Lower lobe of right lung (tissue), 2 donors: ENCODE data around the gene CTTNBP2NL. TPM values are rescaled to one million over a fixed set of nuclear protein-coding genes. Genes with fewer than 3 reads are reported as not detected.

ENCODE experiments used
- ATAC-seq, 2 donors: fragments of 200-7000 bp; cut with Tn5 transposase; one replicate each; pipeline ENCODE4 v1.9.1; 2020 to 2022; ENCODE audit warnings: mild to moderate bottlenecking in 2 of 2, moderate library complexity in 2 of 2
- DNase-seq: peaks from one replicate; pipeline ENCODE4 v3.0.0-alpha.2; 2020
- H3K27ac ChIP-seq: fragments of 200-600 bp; one replicate; pipeline ENCODE4 v1.8.0; 2022
- H3K27me3 ChIP-seq: fragments of 200-600 bp; one replicate; pipeline ENCODE4 v1.8.0; 2022; ENCODE audit warnings: low read depth
- H3K36me3 ChIP-seq: fragments of 200-600 bp; one replicate; pipeline ENCODE4 v1.8.0; 2022; ENCODE audit warnings: mild to moderate bottlenecking
- H3K4me1 ChIP-seq: fragments of 200-600 bp; one replicate; pipeline ENCODE4 v1.8.0; 2022
- H3K4me3 ChIP-seq: fragments of 200-600 bp; one replicate; pipeline ENCODE4 v1.8.0; 2022; ENCODE audit warnings: mild to moderate bottlenecking
- H3K9me3 ChIP-seq: fragments of 200-600 bp; one replicate; pipeline ENCODE4 v1.8.0; 2022
- intact Hi-C: fragments of 100-400 bp; cut with DNase I; formaldehyde crosslinking; loops from one replicate; pipeline ENCODE4 v1.11.0; 2022
- total RNA-seq: library from RNA; stranded (reverse); fragmentation: NEBNext Ultra II Directional; extraction: Animal tissue kit (Norgen Biotek cat#: 25700); gene quantifications from one replicate; pipeline ENCODE4 v1.2.1, GENCODE V29; 2021
- TF ChIP-seq, protein P1 (sequence below): fragments of 200-600 bp; IDR thresholded peaks from one replicate; pipeline ENCODE4 v1.8.0; 2022; ENCODE audit warnings: antibody characterized with exemption, mild to moderate bottlenecking
- donor health status: DM: no; HTN: yes; CAD: no; lungs with severe emphysema.

The CTTNBP2NL gene
- total RNA-seq, 1 donor from 2014 or later, result 56.3 TPM

GRCh38 chr1:112370996-112371395, 25.0 kb upstream of the CTTNBP2NL start:
- Histone ChIP-seq H3K27me3 (peaks cover 2% of the 10 kb centered on the region), H3K9me3 (no peaks in the 10 kb centered on the region), H3K36me3 (no peaks in the 10 kb centered on the region), H3K27ac (no peak overlapping the region), H3K4me3 (no peak overlapping the region), H3K4me1 (peaks cover 4% of the 10 kb centered on the region)
- ATAC-seq, result no peak
- TF ChIP-seq, protein P1, sequence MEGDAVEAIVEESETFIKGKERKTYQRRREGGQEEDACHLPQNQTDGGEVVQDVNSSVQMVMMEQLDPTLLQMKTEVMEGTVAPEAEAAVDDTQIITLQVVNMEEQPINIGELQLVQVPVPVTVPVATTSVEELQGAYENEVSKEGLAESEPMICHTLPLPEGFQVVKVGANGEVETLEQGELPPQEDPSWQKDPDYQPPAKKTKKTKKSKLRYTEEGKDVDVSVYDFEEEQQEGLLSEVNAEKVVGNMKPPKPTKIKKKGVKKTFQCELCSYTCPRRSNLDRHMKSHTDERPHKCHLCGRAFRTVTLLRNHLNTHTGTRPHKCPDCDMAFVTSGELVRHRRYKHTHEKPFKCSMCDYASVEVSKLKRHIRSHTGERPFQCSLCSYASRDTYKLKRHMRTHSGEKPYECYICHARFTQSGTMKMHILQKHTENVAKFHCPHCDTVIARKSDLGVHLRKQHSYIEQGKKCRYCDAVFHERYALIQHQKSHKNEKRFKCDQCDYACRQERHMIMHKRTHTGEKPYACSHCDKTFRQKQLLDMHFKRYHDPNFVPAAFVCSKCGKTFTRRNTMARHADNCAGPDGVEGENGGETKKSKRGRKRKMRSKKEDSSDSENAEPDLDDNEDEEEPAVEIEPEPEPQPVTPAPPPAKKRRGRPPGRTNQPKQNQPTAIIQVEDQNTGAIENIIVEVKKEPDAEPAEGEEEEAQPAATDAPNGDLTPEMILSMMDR, result no peak
- intact Hi-C loops, result no loop called here
- DNase-seq, result no peak

DNA sequence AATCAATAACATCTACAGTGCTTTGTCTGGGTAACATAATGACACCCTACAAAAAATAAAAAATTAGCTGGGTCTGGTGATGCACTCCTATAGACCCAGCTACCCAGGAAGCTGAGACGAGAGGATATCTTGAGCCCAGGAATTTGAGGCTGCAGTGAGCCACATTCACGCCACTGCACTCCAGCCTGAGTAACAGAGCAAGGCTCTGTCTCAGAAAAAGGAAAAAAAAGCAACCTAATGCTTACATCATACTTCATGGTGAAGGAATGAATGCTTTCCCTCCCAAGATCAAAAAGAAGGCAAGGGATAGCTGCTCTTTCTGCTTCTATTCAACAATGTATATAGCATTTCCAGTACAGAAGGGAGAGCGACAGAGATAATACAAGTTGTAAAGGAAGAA, 24.2 kb upstream of the CTTNBP2NL start:
- Histone ChIP-seq H3K9me3 (no peaks in the 10 kb centered on the region), H3K4me3 (no peak overlapping the region), H3K27me3 (peaks cover 2% of the 10 kb centered on the region), H3K36me3 (no peaks in the 10 kb centered on the region), H3K27ac (no peak overlapping the region), H3K4me1 (peaks cover 4% of the 10 kb centered on the region)
- TF ChIP-seq, protein P1, result no peak
- intact Hi-C loops, result no loop called here
- DNase-seq (no peak), ATAC-seq (no peak)

DNA sequence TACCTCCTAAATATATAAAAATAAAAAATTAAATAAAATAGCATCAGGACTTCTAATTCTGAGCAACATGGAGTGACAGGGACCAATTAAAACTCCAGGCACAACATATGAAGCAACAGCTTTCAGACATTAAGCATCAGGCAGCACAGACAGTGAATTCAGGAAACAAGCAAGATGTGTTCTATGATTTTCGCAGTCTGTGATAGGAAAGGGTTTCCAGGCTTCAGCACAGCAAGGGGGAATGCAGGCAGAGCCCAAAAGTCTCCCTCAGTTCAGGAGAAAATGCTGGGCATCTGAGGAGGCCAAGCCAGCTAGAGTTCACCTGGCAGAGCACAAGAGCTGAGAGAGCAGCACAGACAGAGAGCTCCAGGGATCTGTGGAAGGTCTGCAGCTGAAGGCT, 22.2 kb upstream of the CTTNBP2NL start:
- DNase-seq (no peak), ATAC-seq (no peak)
- no peaks in the 10 kb centered on the region for H3K9me3 ChIP-seq
- H3K4me3 ChIP-seq, result no peak overlapping the region
- H3K36me3 ChIP-seq, result no peaks in the 10 kb centered on the region
- intact Hi-C loops, result no loop called here
- H3K27ac ChIP-seq, result no peak overlapping the region
- peaks cover 4% of the 10 kb centered on the region for H3K4me1 ChIP-seq
- TF ChIP-seq, protein P1, result no peak
- H3K27me3 ChIP-seq, result peaks cover 1% of the 10 kb centered on the region

DNA sequence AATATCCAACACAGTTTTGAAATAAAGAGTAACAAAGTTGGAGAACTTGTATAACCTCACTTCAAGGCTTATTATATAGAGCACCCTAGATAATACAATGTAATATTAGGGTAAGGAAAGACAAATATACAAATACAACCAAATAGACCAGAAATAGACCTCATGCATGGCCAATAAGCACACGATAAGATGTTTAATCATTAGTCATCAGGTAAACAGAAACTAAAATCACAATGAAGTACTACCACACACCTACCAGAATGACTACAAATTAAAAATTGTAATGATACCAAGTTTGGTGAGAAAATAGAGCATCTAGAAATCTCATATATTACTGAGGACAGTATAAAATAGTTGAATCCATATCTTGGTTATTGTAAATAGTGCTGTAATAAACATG, 20.3 kb upstream of the CTTNBP2NL start:
- H3K9me3 ChIP-seq, result no peaks in the 10 kb centered on the region
- no peaks in the 10 kb centered on the region for H3K36me3 ChIP-seq
- no peak overlapping the region for H3K27ac ChIP-seq
- DNase-seq (no peak), ATAC-seq (no peak)
- TF ChIP-seq, protein P1, result no peak
- H3K4me3 ChIP-seq, result no peak overlapping the region
- H3K4me1 ChIP-seq, result no peaks in the 10 kb centered on the region
- intact Hi-C loops, result no loop called here
- H3K27me3 ChIP-seq, result peaks cover 2% of the 10 kb centered on the region

DNA sequence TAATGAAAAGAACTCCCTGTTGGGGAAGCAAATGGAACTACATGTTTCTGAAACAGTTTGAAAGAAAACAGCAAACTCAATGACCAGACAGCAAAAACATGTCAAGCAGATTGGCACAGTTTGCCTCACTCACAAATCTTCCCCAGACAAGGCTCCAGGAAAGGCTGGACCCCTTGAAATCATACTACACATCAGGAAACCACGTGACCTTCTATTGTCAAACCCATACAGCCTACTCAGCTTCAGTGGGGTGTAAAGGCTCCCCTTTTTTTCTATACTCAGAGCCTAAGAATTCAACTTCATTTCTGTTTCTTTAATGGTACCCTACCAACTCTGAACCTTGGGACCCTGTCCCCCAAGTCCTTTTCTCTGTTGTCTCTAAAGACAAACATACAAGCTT, 15.7 kb upstream of the CTTNBP2NL start:
- no peak overlapping the region for H3K27ac ChIP-seq
- TF ChIP-seq, protein P1, result no peak
- H3K27me3 ChIP-seq, result peaks cover 4% of the 10 kb centered on the region
- H3K36me3 ChIP-seq, result no peaks in the 10 kb centered on the region
- H3K9me3 ChIP-seq, result no peaks in the 10 kb centered on the region
- no peak overlapping the region for H3K4me3 ChIP-seq
- DNase-seq (no peak), ATAC-seq (no peak)
- intact Hi-C loops, result no loop called here
- H3K4me1 ChIP-seq, result no peaks in the 10 kb centered on the region
